Smooth muscle cell (in vitro differentiated cells): ENCODE data around the gene HGD. TPM values are rescaled to one million over a fixed set of nuclear protein-coding genes. Genes with fewer than 3 reads are reported as not detected.
A peak's percentile ranks its signal among the peaks of the same experiment; 100 is the strongest.

Source experiments
- DNase-seq: peaks from one replicate; lab custom pipeline; 2025; ENCODE audit not compliant: unreplicated experiment; lab: John Stamatoyannopoulos, UW
- H2AFZ ChIP-seq: fragments of 200-600 bp; sonication (generic); 2 replicates; pipeline ENCODE4 v1.6.0; 2016; ENCODE audit warnings: antibody characterized with exemption, low read depth, mild to moderate bottlenecking
- H3F3A ChIP-seq: fragments of 200-600 bp; sonication (generic); 2 replicates; pipeline ENCODE4 v1.6.0; 2017; ENCODE audit warnings: antibody characterized with exemption, low read depth
- H3K27ac ChIP-seq: fragments of 200-600 bp; sonication (generic); 2 replicates; pipeline ENCODE4 v1.5.1; 2016; ENCODE audit warnings: low read depth, mild to moderate bottlenecking
- H3K27me3 ChIP-seq: fragments of 200-600 bp; sonication (generic); 2 replicates; pipeline ENCODE4 v1.6.1; 2016; ENCODE audit warnings: low read depth, mild to moderate bottlenecking
- H3K36me3 ChIP-seq: fragments of 200-600 bp; sonication (generic); 2 replicates; pipeline ENCODE4 v1.5.1; 2016; ENCODE audit warnings: low read depth
- H3K4me1 ChIP-seq: fragments of 200-600 bp; sonication (generic); 2 replicates; pipeline ENCODE4 v1.5.1; 2016; ENCODE audit warnings: low read depth
- H3K4me2 ChIP-seq: fragments of 200-600 bp; sonication (generic); 2 replicates; pipeline ENCODE4 v1.6.0; 2016; ENCODE audit warnings: mild to moderate bottlenecking
- H3K4me3 ChIP-seq: fragments of 200-600 bp; sonication (generic); 2 replicates; pipeline ENCODE4 v1.5.1; 2016; ENCODE audit warnings: mild to moderate bottlenecking
- H3K79me2 ChIP-seq: fragments of 200-600 bp; sonication (generic); 2 replicates; pipeline ENCODE4 v1.6.0; 2016; ENCODE audit warnings: low read depth, mild to moderate bottlenecking
- H3K9ac ChIP-seq: fragments of 200-600 bp; sonication (generic); 2 replicates; pipeline ENCODE4 v1.6.0; 2016; ENCODE audit warnings: low read depth
- H3K9me3 ChIP-seq: fragments of 200-600 bp; sonication (generic); replicated peaks from 2 replicates; pipeline ENCODE4 v1.5.1; 2016; ENCODE audit warnings: low read depth
- H4K20me1 ChIP-seq: fragments of 200-600 bp; sonication (generic); 2 replicates; pipeline ENCODE4 v1.6.0; 2016; ENCODE audit warnings: low read depth
- WGBS: methylation state at CpG from one replicate; pipeline ENCODE4 v1.1.7; 2016; ENCODE audit warnings: low lambda C conversion rate; 5-methylcytosine and 5-hydroxymethylcytosine counted together
- polyA plus RNA-seq: library from polyadenylated mRNA; unstranded; fragments of >200 nt; fragmentation: Nextera tagmentation; extraction: Ambion mirVana; gene quantifications from 2 replicates; pipeline ENCODE4 v1.2.1, GENCODE V29; 2016
- total RNA-seq: library from RNA; depleted of rRNA; stranded (reverse); fragments of >200 nt; gene quantifications from 2 replicates; pipeline ENCODE4 v1.2.3, GENCODE V29; 2014
- TF ChIP-seq, protein P1 (sequence below): fragments of 200-600 bp; sonication (generic); IDR thresholded peaks from 2 replicates; pipeline ENCODE4 v1.5.1; 2017; ENCODE audit warnings: borderline replicate concordance, mild to moderate bottlenecking, antibody characterized with exemption; ENCODE audit not compliant: insufficient read depth, poor library complexity, severe bottlenecking

Gene HGD
- total and polyA plus RNA-seq, 2 experiments from 2014 or later = 3.8 to 10.9 TPM

DNA sequence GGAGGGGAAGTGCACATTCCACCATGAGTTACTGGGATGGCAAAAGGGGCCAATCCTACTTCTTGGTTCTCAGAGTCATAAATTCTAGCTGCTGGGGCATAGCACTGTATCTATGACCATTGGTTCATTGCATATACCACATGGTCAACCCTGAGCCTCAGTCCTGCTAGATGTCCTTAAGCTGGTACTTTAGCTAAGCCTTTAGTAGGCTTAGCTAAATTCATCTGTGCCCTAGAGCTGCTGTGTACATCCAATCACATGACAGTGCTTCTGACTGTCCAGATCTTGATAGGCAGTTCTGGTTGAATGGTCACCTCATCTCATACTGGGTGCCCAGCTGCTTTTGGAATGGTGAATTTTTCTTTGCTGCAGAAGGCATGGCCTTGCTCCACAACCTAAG, 77.7 kb downstream of the HGD start:
- Histone ChIP-seq H3K9me3 (no peaks in the 10 kb centered on the region), H3K36me3 (peaks cover 11% of the 10 kb centered on the region), H2AFZ (no peak overlapping the region), H3K4me1 (no peaks in the 10 kb centered on the region), H3K4me2 (no peak overlapping the region), H3K27me3 (no peaks in the 10 kb centered on the region), H3K4me3 (no peak overlapping the region), H3K9ac (no peak overlapping the region), H3K27ac (no peak overlapping the region), H3K79me2 (peaks cover 4% of the 10 kb centered on the region), H4K20me1 (peaks cover 21% of the 10 kb centered on the region), H3F3A (peaks cover 24% of the 10 kb centered on the region)
- TF ChIP-seq, protein P1, sequence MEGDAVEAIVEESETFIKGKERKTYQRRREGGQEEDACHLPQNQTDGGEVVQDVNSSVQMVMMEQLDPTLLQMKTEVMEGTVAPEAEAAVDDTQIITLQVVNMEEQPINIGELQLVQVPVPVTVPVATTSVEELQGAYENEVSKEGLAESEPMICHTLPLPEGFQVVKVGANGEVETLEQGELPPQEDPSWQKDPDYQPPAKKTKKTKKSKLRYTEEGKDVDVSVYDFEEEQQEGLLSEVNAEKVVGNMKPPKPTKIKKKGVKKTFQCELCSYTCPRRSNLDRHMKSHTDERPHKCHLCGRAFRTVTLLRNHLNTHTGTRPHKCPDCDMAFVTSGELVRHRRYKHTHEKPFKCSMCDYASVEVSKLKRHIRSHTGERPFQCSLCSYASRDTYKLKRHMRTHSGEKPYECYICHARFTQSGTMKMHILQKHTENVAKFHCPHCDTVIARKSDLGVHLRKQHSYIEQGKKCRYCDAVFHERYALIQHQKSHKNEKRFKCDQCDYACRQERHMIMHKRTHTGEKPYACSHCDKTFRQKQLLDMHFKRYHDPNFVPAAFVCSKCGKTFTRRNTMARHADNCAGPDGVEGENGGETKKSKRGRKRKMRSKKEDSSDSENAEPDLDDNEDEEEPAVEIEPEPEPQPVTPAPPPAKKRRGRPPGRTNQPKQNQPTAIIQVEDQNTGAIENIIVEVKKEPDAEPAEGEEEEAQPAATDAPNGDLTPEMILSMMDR = no peak
- no peak for DNase-seq

DNA sequence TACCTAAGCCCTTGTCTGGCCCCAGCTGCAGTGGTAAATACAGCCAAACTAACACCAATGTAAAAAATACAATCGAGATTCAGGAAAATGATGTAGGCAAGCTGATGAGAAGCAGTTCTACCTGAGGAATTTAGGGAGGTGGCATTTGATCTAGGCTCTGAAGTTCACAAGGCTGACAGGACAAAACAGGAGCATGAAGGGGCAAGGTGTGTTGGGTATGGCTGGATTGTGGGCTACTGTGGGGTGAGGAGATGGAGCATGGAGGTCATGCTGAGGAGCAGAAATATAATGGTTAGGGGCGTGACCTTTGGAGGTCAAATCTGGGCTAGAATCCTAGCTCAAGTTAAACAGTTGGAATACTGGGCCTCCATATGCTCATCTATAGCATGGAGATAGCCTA, 79.4 kb downstream of the HGD start:
- no peak overlapping the region for H2AFZ ChIP-seq
- peaks cover 37% of the 10 kb centered on the region for H3F3A ChIP-seq
- H3K27me3 ChIP-seq = no peaks in the 10 kb centered on the region
- H3K79me2 ChIP-seq = peaks cover 21% of the 10 kb centered on the region
- peaks cover 9% of the 10 kb centered on the region for H3K4me1 ChIP-seq
- H3K4me3 ChIP-seq = no peak overlapping the region
- no peak overlapping the region for H3K4me2 ChIP-seq
- H4K20me1 ChIP-seq = peaks cover 23% of the 10 kb centered on the region
- WGBS = 98% methylated on average over 2 of the region's 2 CpGs
- no peak overlapping the region for H3K27ac ChIP-seq
- no peak overlapping the region for H3K9ac ChIP-seq
- H3K36me3 ChIP-seq = peaks cover 11% of the 10 kb centered on the region
- no peaks in the 10 kb centered on the region for H3K9me3 ChIP-seq
- no peak for DNase-seq
- TF ChIP-seq, protein P1 = no peak

DNA sequence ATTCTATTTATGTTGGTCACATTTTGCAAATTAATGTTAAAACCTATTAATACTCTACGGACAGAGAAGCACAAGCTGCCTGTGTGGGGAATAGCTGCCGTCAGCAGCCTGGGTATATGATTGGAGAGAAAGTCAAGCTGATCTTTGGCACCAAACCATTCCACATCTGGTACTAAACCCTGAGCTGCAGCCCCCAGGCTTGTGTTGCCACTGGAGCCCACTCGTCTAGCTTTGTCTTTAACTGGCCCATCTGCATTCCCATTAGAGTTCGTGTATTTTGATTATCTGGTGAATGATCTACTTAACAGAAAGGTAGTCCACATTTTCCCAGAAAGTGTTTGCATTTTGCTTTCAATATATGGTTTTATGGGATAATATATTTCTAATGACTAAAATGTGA, 80.5 kb downstream of the HGD start:
- Histone ChIP-seq H3K9me3 (no peaks in the 10 kb centered on the region), H3K27ac (no peak overlapping the region), H2AFZ (no peak overlapping the region), H3K9ac (no peak overlapping the region), H3K27me3 (no peaks in the 10 kb centered on the region), H3K4me1 (peaks cover 17% of the 10 kb centered on the region), H3K79me2 (peaks cover 32% of the 10 kb centered on the region), H4K20me1 (peaks cover 23% of the 10 kb centered on the region), H3K36me3 (peaks cover 11% of the 10 kb centered on the region), H3K4me2 (no peak overlapping the region), H3K4me3 (no peak overlapping the region), H3F3A (peaks cover 43% of the 10 kb centered on the region)
- TF ChIP-seq, protein P1 = no peak
- no peak for DNase-seq
- 69% methylated on average over 4 of the region's 4 CpGs for WGBS

DNA sequence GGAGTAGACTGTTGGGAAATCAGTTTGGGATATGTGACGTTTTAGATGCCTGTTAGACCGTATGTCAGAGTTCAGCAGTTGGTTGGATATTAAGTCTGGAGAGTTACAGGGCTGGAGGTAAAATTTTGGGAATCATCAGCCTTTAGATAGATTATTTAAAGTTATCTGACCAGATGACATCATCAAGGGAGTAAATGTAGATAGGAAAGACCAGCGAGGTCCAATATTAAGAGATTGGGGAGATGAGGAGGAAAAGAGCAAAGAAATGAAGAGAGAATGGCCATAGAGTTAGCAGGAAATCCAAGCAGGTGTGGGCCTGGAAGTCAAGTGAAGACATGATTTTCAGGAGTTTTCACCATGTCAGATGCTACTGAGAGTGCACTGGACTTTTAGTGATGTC, 82.8 kb downstream of the HGD start:
- no peak overlapping the region for H2AFZ ChIP-seq
- peak overlapping the region; percentile 16 for H3K4me3 ChIP-seq
- H3K4me1 ChIP-seq = peaks cover 17% of the 10 kb centered on the region
- H3K9ac ChIP-seq = peak overlapping the region; percentile 5
- peaks cover 11% of the 10 kb centered on the region for H3K36me3 ChIP-seq
- peaks cover 23% of the 10 kb centered on the region for H4K20me1 ChIP-seq
- no peaks in the 10 kb centered on the region for H3K27me3 ChIP-seq
- WGBS = 90% methylated on average over 3 of the region's 3 CpGs
- peak overlapping the region; percentile 14 for H3K27ac ChIP-seq
- H3K9me3 ChIP-seq = no peaks in the 10 kb centered on the region
- no peak for DNase-seq
- TF ChIP-seq, protein P1 = no peak
- peaks cover 35% of the 10 kb centered on the region for H3K79me2 ChIP-seq
- H3F3A ChIP-seq = peaks cover 43% of the 10 kb centered on the region
- H3K4me2 ChIP-seq = peak overlapping the region; percentile 93
